ENCODE results near the gene COL11A1.
"Not testable (repeated sequence)": the region's sequence is repeated elsewhere in the genome, so short reads cannot be mapped to it uniquely, and the experiment has no call there.

Gene COL11A1

GRCh38 chr1:102833151-102833550, 275.2 kb downstream of the COL11A1 start:
- DNase-seq = no peak

DNA sequence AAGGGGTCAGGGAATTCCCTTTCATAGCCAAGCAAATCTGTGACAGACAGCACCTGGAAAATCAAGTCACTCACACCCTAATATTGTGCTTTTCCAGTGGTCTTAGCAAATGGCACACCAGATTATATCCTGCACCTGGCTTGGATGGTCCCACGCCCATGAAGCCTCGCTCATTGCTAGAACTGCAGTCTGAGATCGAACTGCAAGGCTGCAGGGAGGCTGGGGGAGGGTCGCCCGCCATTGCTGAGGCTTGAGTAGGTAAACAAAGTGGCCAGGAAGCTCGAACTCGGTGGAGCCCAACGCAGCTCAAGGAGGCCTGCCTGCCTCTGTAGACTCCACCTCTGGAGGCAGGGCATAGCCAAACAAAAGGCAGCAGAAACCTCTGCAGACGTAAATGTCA, 281.6 kb downstream of the COL11A1 start:
- DNase-seq = not testable (repeated sequence)
